Vagina (tissue), 2 donors: ENCODE data around the gene PTPN2. TPM values are rescaled to one million over a fixed set of nuclear protein-coding genes. Genes with fewer than 3 reads are reported as not detected.
A peak's percentile ranks its signal among the peaks of the same experiment; 100 is the strongest.

ENCODE experiments used
- DNase-seq, 2 donors: peaks; one replicate each; pipeline ENCODE4 v3.0.0-alpha.2; 2017; ENCODE audit errors: extremely low spot score in 2 of 2
- H3K27ac ChIP-seq: fragments of 200-600 bp; sonication (generic); one replicate; pipeline ENCODE4 v1.5.1; 2019
- H3K27me3 ChIP-seq: fragments of 200-600 bp; sonication (generic); one replicate; pipeline ENCODE4 v1.5.1; 2019
- H3K36me3 ChIP-seq, 2 donors: fragments of 200-600 bp; sonication (generic); one replicate each; pipeline ENCODE4 v1.5.1; 2017 to 2019
- H3K4me1 ChIP-seq: fragments of 200-600 bp; sonication (generic); one replicate; pipeline ENCODE4 v1.5.1; 2019
- H3K4me3 ChIP-seq, 2 donors: fragments of 200-600 bp; sonication (generic); 1 replicate in 1 of 2; 2 replicates in 1 of 2; pipeline ENCODE4 v1.5.1; 2016 to 2019
- H3K9me3 ChIP-seq: fragments of 200-600 bp; sonication (generic); one replicate; pipeline ENCODE4 v1.5.1; 2019
- POLR2A ChIP-seq, 2 donors: fragments of 450-650 bp; IDR thresholded peaks; one replicate each; pipeline ENCODE4 v1.6.1; 2017; ENCODE audit warnings: antibody characterized with exemption in 2 of 2, mild to moderate bottlenecking in 2 of 2, moderate library complexity in 2 of 2
- POLR2AphosphoS5 ChIP-seq, 2 donors: sonication (generic); formaldehyde crosslinking; IDR thresholded peaks; one replicate each; pipeline ENCODE4 v1.9.0; 2017; ENCODE audit warnings: antibody characterized with exemption in 2 of 2, mild to moderate bottlenecking in 2 of 2, low read depth in 1 of 2; ENCODE audit not compliant: insufficient read depth in 1 of 2
- intact Hi-C: fragments of 100-400 bp; cut with DNase I; formaldehyde crosslinking; loops from one replicate; pipeline ENCODE4 v1.15.1; 2023
- total RNA-seq: library from RNA; depleted of rRNA; stranded (reverse); fragments of >200 nt; gene quantifications from one replicate; pipeline ENCODE4 v1.2.3, GENCODE V29; 2016
- TF ChIP-seq, protein P1 (sequence below), 3 experiments: fragments of 450-650 bp in 2 of 3; fragments of 200-600 bp in 1 of 3; sonication (generic) in 1 of 3; IDR thresholded peaks; one replicate each; pipeline ENCODE4 v1.5.1; 2017 to 2019; ENCODE audit warnings: antibody characterized with exemption in 3 of 3, mild to moderate bottlenecking in 2 of 3, moderate library complexity in 2 of 3

Gene PTPN2
- total RNA-seq, 1 donor from 2014 or later, result 32.9 TPM

DNA sequence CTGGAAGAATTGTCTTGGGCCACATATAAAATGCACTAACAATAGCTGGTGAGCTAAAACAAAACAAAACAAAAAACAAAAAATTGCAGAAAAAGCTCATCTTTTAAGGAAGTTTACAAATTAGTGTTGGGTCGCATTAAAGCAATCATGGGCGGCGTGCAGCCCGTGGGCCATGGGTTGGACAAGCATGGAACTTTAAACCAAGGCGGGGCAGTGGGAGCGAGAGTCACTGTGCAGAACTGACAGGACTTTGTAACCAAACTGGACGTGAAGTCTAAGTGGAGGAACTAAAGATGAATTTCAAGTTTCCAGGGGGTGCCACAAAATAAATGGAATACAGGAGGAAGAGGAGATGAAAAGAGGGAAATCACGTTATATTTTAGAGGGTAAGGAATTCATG lies 100.5 kb downstream of the PTPN2 start:
- TF ChIP-seq POLR2AphosphoS5 (IDR thresholded peaks at IDR 0.05; ENCODE audit: insufficient read depth in 1 of 2, low read depth in 1 of 2), result no peak
- TF ChIP-seq POLR2A (IDR thresholded peaks at IDR 0.05), result no peak
- TF ChIP-seq, protein P1, sequence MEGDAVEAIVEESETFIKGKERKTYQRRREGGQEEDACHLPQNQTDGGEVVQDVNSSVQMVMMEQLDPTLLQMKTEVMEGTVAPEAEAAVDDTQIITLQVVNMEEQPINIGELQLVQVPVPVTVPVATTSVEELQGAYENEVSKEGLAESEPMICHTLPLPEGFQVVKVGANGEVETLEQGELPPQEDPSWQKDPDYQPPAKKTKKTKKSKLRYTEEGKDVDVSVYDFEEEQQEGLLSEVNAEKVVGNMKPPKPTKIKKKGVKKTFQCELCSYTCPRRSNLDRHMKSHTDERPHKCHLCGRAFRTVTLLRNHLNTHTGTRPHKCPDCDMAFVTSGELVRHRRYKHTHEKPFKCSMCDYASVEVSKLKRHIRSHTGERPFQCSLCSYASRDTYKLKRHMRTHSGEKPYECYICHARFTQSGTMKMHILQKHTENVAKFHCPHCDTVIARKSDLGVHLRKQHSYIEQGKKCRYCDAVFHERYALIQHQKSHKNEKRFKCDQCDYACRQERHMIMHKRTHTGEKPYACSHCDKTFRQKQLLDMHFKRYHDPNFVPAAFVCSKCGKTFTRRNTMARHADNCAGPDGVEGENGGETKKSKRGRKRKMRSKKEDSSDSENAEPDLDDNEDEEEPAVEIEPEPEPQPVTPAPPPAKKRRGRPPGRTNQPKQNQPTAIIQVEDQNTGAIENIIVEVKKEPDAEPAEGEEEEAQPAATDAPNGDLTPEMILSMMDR (IDR thresholded peaks at IDR 0.05), result no peak

DNA sequence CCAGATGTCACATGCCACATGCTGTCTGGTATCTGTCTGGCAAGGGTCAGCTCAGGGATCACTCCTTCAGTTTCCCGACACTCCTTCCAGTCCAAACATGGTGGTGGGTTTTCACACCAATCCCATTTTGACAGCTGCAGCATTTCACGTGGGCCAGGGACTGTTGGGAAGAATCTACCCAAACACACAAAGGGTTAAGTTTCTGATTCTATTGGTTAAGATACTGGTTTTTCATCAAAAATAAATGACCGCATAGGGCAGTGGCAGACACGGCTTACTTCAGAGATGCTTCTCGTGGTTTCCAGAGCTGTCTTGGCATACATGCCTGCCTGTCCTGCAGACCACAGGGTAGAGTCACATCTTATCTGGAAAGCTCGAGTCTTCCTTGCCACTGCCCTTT lies 101.5 kb downstream of the PTPN2 start:
- H3K4me1 ChIP-seq, result no peaks in the 10 kb centered on the region
- no peaks in the 10 kb centered on the region for H3K9me3 ChIP-seq
- TF ChIP-seq, protein P1 (IDR thresholded peaks at IDR 0.05), result no peak
- no peak for TF ChIP-seq POLR2AphosphoS5 (IDR thresholded peaks at IDR 0.05; ENCODE audit: insufficient read depth in 1 of 2, low read depth in 1 of 2)
- no peak for TF ChIP-seq POLR2A (IDR thresholded peaks at IDR 0.05)
- H3K36me3 ChIP-seq, result no peaks in the 10 kb centered on the region
- H3K27me3 ChIP-seq, result no peaks in the 10 kb centered on the region
- no peak overlapping the region for H3K27ac ChIP-seq
- no peak overlapping the region for H3K4me3 ChIP-seq
- intact Hi-C loops, result no loop called here
- DNase-seq, result no peak

More for the DNA sequence above, 100.5 kb downstream of the PTPN2 start:
- Histone ChIP-seq H3K9me3 (no peaks in the 10 kb centered on the region), H3K27ac (no peak overlapping the region), H3K27me3 (no peaks in the 10 kb centered on the region), H3K4me1 (no peaks in the 10 kb centered on the region), H3K4me3 (no peak overlapping the region), H3K36me3 (no peaks in the 10 kb centered on the region)
- intact Hi-C loops, result no loop called here
- DNase-seq, result no peak

DNA sequence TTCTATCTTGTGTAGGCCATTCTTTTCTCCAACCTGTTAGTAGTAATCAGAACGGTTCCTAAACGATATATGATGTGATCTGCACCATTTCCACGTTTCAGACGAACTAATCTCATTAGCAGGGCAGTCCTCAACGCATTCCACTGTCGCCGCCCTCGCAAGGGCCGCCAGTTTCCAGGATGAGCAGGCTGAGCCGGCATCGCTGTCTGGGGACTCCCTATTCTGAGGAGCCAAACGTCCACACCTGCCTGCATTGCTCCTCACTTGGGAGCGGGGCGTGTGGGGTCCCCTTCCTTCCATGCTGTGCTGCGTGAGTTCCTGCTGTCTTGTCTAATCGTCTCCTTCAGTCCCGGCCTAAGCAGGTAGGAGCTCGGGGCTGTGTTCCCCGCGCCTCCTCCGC lies 104.6 kb downstream of the PTPN2 start:
- intact Hi-C loops, result no loop called here
- no peaks in the 10 kb centered on the region for H3K27me3 ChIP-seq
- no peak overlapping the region for H3K27ac ChIP-seq
- H3K4me3 ChIP-seq, result no peak overlapping the region
- peak in 1 of 2 donors; percentile 47 for DNase-seq
- no peaks in the 10 kb centered on the region for H3K4me1 ChIP-seq
- H3K36me3 ChIP-seq, result no peaks in the 10 kb centered on the region
- no peak for TF ChIP-seq POLR2AphosphoS5 (IDR thresholded peaks at IDR 0.05; ENCODE audit: insufficient read depth in 1 of 2, low read depth in 1 of 2)
- TF ChIP-seq, protein P1 (IDR thresholded peaks at IDR 0.05), result no peak
- no peak for TF ChIP-seq POLR2A (IDR thresholded peaks at IDR 0.05)
- no peaks in the 10 kb centered on the region for H3K9me3 ChIP-seq

- no peak for TF ChIP-seq POLR2AphosphoS5 (IDR thresholded peaks at IDR 0.05; ENCODE audit: insufficient read depth in 1 of 2, low read depth in 1 of 2)
- TF ChIP-seq POLR2A (IDR thresholded peaks at IDR 0.05), result no peak
- TF ChIP-seq, protein P1 (IDR thresholded peaks at IDR 0.05), result no peak
- DNase-seq, result peak in 1 of 2 donors; percentile 67
- intact Hi-C loops, result no loop called here
These were observed 105.0 kb downstream of the PTPN2 start for GRCh38 chr18:12779043-12779442.

DNA sequence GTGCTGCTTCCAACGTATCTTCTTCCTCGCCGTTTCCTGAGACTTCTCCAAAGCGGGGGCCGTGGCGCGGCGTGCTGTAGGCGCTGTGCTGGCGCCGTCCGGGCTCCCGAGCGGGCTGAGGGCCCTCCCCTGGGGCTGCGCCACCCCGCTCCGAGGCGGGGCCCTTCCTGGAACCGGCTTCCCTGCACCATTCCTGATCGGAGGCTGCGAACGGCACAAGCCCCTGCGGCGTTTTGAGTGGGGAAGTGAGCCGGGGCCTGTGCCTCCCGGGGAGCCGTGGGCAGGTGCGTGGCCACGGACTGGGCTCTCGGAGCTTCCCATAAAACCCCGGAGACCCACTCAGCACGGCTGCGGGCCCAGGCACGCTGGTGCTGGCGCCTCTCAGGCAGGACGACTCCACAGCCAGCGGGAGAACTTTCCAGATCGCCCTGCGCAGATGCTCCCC lies 106.5 kb downstream of the PTPN2 start:
- H3K4me1 ChIP-seq, result no peaks in the 10 kb centered on the region
- H3K4me3 ChIP-seq, result peak overlapping the region in 1 of 2 donors; percentile 11
- no peaks in the 10 kb centered on the region for H3K27me3 ChIP-seq
- H3K9me3 ChIP-seq, result no peaks in the 10 kb centered on the region
- DNase-seq, result peak in 1 of 2 donors; percentile 65
- H3K27ac ChIP-seq, result no peak overlapping the region
- TF ChIP-seq POLR2AphosphoS5 (IDR thresholded peaks at IDR 0.05; ENCODE audit: insufficient read depth in 1 of 2, low read depth in 1 of 2) (no peak), POLR2A (IDR thresholded peaks at IDR 0.05) (no peak)
- TF ChIP-seq, protein P1 (IDR thresholded peaks at IDR 0.05), result no peak
- H3K36me3 ChIP-seq, result no peaks in the 10 kb centered on the region
- intact Hi-C loops, result no loop called here

More at GRCh38 chr18:12779043-12779442, 105.0 kb downstream of the PTPN2 start:
- no peak overlapping the region for H3K27ac ChIP-seq
- H3K4me3 ChIP-seq, result no peak overlapping the region
- H3K27me3 ChIP-seq, result no peaks in the 10 kb centered on the region
- no peaks in the 10 kb centered on the region for H3K36me3 ChIP-seq
- no peaks in the 10 kb centered on the region for H3K9me3 ChIP-seq
- H3K4me1 ChIP-seq, result no peaks in the 10 kb centered on the region
